Ascending aorta (tissue), 2 donors: ENCODE results near the gene CSMD2. TPM values are rescaled to one million over a fixed set of nuclear protein-coding genes. Genes with fewer than 3 reads are reported as not detected.

Experiments
- DNase-seq, 2 donors: peaks; one replicate each; pipeline ENCODE4 v3.0.0-alpha.2; 2019; ENCODE audit warnings: low spot score in 2 of 2
- H3K27ac ChIP-seq, 2 donors: fragments of 200-600 bp; sonication (generic); one replicate each; pipeline ENCODE4 v1.5.1; 2016 to 2017; ENCODE audit warnings: mild to moderate bottlenecking in 1 of 2
- H3K27me3 ChIP-seq: fragments of 200-600 bp; sonication (generic); one replicate; pipeline ENCODE4 v1.5.1; 2017
- H3K36me3 ChIP-seq, 2 donors: fragments of 200-600 bp; sonication (generic); one replicate each; pipeline ENCODE4 v1.5.1; 2016
- H3K4me1 ChIP-seq, 2 donors: fragments of 200-600 bp; sonication (generic); one replicate each; pipeline ENCODE4 v1.5.1; 2016 to 2017; ENCODE audit warnings: mild to moderate bottlenecking in 1 of 2
- H3K4me3 ChIP-seq, 2 donors: fragments of 200-600 bp; sonication (generic); one replicate each; pipeline ENCODE4 v1.5.1; 2016 to 2017; ENCODE audit warnings: mild to moderate bottlenecking in 1 of 2
- H3K9me3 ChIP-seq, 2 donors: fragments of 200-600 bp; sonication (generic); one replicate each; pipeline ENCODE4 v1.5.1; 2016
- intact Hi-C: fragments of 100-400 bp; cut with DNase I; formaldehyde crosslinking; loops from one replicate; pipeline ENCODE4 v1.15.1; 2023
- total RNA-seq: library from RNA; depleted of rRNA; stranded (reverse); fragments of >200 nt; gene quantifications from one replicate; pipeline ENCODE4 v1.1.0, GENCODE V29; 2016
- TF ChIP-seq, protein P1 (sequence below), 3 experiments: fragments of 200-600 bp in 2 of 3; fragments of 450-650 bp in 1 of 3; sonication (generic) in 2 of 3; IDR thresholded peaks; one replicate each; pipeline ENCODE4 v1.5.1; 2016 to 2019; ENCODE audit warnings: antibody characterized with exemption in 3 of 3, mild to moderate bottlenecking in 1 of 3, moderate library complexity in 1 of 3

CSMD2 gene
- total RNA-seq, 1 donor from 2014 or later = 10.9 TPM

DNA sequence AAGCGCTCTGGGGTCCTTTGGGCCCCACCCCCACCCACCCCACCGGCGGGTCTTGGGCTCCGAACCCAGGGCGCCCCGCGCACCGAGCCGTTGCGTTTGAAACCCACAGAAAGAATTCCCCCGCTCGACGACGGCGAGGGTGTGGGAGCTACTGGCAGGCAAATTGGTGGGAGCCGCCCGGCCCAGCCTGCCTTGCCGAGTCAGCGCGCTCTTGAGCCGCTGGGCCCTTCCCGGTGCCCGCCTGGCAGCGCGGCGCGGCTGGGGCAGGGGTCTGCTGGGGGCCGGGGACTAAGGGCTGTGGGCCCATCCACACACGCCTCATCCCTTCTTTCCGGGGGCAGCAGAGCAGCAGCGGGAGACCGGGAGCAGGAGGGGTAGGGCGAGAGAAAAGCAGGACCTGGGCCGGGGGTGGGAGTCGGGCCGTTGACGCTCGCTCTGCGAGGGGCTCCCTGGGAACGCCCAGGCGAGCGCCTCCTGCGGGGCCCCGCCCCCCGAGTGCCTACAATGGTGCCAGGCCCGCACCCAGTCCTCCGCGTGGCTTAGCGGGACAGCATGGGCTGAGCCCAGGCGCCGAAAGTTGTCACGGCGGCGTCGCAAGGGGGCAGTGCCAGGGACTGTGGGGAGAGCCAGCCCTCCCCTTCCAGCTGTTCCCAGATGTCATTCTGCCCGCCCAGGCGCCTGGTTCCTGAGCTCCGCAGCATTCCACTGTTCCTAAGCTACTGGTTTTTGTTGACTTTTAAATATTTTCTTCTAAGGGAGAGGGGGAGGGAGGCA, 12.0 kb upstream of the CSMD2 start, which contains the start of gene C1orf94:
TSS of gene C1orf94 (plus strand) at position 78 of the 774 bp plus-strand sequence. CDS start 883 bp downstream, outside the sequence.
- no peaks in the 10 kb centered on the region for H3K4me1 ChIP-seq
- TF ChIP-seq, protein P1, sequence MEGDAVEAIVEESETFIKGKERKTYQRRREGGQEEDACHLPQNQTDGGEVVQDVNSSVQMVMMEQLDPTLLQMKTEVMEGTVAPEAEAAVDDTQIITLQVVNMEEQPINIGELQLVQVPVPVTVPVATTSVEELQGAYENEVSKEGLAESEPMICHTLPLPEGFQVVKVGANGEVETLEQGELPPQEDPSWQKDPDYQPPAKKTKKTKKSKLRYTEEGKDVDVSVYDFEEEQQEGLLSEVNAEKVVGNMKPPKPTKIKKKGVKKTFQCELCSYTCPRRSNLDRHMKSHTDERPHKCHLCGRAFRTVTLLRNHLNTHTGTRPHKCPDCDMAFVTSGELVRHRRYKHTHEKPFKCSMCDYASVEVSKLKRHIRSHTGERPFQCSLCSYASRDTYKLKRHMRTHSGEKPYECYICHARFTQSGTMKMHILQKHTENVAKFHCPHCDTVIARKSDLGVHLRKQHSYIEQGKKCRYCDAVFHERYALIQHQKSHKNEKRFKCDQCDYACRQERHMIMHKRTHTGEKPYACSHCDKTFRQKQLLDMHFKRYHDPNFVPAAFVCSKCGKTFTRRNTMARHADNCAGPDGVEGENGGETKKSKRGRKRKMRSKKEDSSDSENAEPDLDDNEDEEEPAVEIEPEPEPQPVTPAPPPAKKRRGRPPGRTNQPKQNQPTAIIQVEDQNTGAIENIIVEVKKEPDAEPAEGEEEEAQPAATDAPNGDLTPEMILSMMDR (IDR thresholded peaks at IDR 0.05) = no peak
- intact Hi-C loops = no loop called here
- H3K4me3 ChIP-seq = peak within 1 kb of the TSS; percentile 5 to 15
- no peaks in the 10 kb centered on the region for H3K9me3 ChIP-seq
- no peaks in the 10 kb centered on the region for H3K36me3 ChIP-seq
- DNase-seq = no peak
- no peak within 1 kb of the TSS for H3K27ac ChIP-seq
- H3K27me3 ChIP-seq = peaks cover 9% of the 10 kb centered on the region

DNA sequence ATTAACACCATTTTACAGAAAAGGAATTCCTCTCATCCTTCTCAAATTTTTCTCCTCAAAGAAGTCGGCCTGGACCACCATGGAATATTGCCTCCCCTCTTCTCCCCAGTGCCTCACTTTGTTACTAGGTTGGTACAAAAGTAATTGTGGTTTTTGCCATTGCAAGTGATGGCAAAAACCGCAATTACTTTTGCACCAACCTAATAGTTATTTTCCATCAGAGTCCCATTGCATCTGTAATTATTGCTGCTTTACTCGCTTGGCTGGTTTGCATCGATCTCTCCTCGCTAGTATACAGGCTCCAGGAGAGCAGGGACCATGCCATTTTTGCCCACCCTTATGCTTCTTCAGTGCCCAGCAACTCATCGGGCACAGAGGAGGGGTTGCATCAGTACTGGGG, 10.7 kb upstream of the CSMD2 start:
- H3K4me3 ChIP-seq = no peak overlapping the region
- H3K27ac ChIP-seq = no peak overlapping the region
- DNase-seq = no peak
- intact Hi-C loops = no loop called here
- H3K36me3 ChIP-seq = no peaks in the 10 kb centered on the region
- H3K27me3 ChIP-seq = peaks cover 9% of the 10 kb centered on the region
- no peaks in the 10 kb centered on the region for H3K4me1 ChIP-seq
- no peaks in the 10 kb centered on the region for H3K9me3 ChIP-seq
- TF ChIP-seq, protein P1 (IDR thresholded peaks at IDR 0.05) = no peak

DNA sequence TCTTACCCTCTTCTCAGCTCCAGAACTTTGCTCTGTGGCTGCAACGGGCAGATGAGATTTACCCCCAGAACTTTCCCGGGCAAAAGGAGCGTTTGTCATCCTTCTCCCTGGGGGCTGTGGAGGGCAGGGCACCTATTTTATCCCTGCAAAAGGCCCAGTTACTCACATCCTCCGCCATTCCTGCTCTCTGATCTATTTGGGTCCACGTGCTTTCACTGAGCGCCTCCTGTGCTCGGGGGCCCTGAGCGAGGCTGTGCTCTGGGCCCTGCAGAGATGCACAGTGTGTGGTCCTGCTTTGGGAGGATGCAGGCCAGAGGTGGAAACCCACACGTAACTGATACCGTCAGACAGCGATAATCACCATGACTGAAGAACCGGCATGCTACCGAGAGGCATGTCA, 2.4 kb upstream of the CSMD2 start:
- intact Hi-C loops = no loop called here
- Histone ChIP-seq H3K27ac (no peak overlapping the region), H3K4me3 (no peak overlapping the region), H3K9me3 (no peaks in the 10 kb centered on the region), H3K4me1 (peaks cover 3 to 28% of the 10 kb centered on the region in 2 donors), H3K27me3 (peaks cover 8% of the 10 kb centered on the region), H3K36me3 (no peaks in the 10 kb centered on the region)
- TF ChIP-seq, protein P1 (IDR thresholded peaks at IDR 0.05) = no peak
- no peak for DNase-seq

DNA sequence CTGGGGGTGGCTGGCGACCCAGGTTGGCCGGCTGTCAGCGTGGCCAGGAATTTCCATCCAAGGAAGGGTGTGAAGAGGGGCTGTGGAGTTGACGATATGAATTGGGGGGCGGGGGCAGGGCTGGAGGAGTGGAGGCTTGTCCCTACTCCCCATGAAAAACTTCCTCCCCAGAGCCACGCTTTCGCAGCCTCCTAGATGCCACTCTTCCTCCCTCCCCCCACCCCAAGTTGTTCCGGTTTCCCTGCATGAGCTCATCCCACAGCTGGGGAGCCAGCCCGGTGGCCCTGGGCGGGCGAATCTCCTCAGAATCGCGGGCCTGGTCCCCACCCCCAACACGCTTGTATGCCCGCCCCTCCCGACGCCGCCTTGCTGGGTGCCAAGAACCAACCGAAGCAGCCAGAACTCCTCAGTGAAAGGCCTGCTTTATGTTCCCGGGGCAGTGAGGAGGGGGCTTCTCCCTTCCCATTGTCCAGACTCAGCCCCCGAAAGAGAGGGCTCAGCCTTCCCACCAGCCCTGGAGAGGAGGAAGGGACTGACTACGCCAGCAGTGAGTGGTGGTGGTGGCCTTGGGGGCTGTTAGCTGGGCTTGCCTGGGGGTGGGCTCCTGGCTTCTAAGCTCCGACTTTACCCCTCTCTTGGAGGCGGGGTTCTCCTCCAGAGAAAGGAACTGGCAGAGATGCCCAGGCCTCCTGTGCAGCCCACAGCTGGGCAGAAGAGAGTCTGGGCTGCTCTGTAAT, 1.8 kb upstream of the CSMD2 start:
- TF ChIP-seq, protein P1 (IDR thresholded peaks at IDR 0.05) = no peak
- no peak for DNase-seq

DNA sequence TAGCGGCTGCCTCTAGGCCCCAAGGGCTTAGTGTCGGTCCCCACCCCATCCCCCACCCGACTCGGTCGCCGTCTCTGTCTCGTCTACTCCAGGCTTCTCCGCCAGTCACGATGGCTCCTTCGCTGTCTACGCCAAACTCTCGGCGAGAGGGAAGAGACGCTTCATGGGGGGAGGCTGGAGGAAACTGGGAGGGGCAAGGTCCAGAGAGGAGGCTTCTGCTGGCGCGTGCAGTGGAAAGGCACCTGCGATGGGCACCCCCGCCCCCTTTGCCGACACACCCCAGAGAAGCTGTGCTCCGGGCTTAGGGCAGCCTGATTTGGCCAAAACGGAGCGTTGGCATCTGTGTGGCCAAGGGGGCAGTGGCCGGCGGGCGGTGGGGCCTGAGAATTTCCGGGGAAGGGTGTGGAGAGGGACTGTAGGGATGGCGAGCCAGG, 1.2 kb upstream of the CSMD2 start:
- TF ChIP-seq, protein P1 (IDR thresholded peaks at IDR 0.05) = no peak
- intact Hi-C loops = no loop called here
- H3K9me3 ChIP-seq = no peaks in the 10 kb centered on the region
- H3K4me3 ChIP-seq = peak overlapping the region; percentile 57 to 59
- H3K27me3 ChIP-seq = peaks cover 8% of the 10 kb centered on the region
- DNase-seq = no peak
- H3K36me3 ChIP-seq = no peaks in the 10 kb centered on the region
- H3K4me1 ChIP-seq = peaks cover 3 to 28% of the 10 kb centered on the region in 2 donors
- H3K27ac ChIP-seq = no peak overlapping the region

More for the DNA sequence above, 1.8 kb upstream of the CSMD2 start:
- peaks cover 3 to 28% of the 10 kb centered on the region in 2 donors for H3K4me1 ChIP-seq
- H3K36me3 ChIP-seq = no peaks in the 10 kb centered on the region
- intact Hi-C loops = no loop called here
- no peak overlapping the region for H3K27ac ChIP-seq
- peaks cover 8% of the 10 kb centered on the region for H3K27me3 ChIP-seq
- peak overlapping the region; percentile 57 to 59 for H3K4me3 ChIP-seq
- no peaks in the 10 kb centered on the region for H3K9me3 ChIP-seq
